ENCODE results near the gene TNFRSF19. TPM values are rescaled to one million over a fixed set of nuclear protein-coding genes. Genes with fewer than 3 reads are reported as not detected.

TNFRSF19 gene
- total and polyA plus RNA-seq, 2 of the 8 experiments (the other 6 are each of a cell fraction or from before 2014, with no cell fraction given): 0.50 to 0.95 TPM

DNA sequence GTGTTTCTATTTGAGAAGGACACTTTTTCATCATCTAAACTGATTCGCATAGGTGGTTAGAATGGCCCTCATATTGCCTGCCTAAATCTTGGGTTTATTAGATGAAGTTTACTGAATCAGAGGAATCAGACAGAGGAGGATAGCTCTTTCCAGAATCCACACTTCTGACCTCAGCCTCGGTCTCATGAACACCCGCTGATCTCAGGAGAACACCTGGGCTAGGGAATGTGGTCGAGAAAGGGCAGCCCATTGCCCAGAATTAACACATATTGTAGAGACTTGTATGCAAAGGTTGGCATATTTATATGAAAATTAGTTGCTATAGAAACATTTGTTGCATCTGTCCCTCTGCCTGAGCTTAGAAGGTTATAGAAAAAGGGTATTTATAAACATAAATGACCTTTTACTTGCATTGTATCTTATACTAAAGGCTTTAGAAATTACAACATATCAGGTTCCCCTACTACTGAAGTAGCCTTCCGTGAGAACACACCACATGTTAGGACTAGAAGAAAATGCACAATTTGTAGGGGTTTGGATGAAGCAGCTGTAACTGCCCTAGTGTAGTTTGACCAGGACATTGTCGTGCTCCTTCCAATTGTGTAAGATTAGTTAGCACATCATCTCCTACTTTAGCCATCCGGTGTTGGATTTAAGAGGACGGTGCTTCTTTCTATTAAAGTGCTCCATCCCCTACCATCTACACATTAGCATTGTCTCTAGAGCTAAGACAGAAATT, 103.8 kb downstream of the TNFRSF19 start:
- Histone ChIP-seq H3K9me3 (ENCODE audit: insufficient read depth in 2 of 2, low read depth in 1 of 2, low read length in 1 of 2) (peaks cover 6 to 11% of the 10 kb centered on the region in 2 experiments; a peak in 3 of 4 replicates), H4K8ac (ENCODE audit: extremely low read depth, insufficient read depth, low read length) (no peak overlapping the region), H3K23me2 (ENCODE audit: low read depth, low read length) (no peaks in the 10 kb centered on the region), H3K9ac (replicated peaks in 1 of 4; ENCODE audit: extremely low read depth in 1 of 4, low read depth in 3 of 4, low read length in 3 of 4) (no peak overlapping the region), H2BK15ac (ENCODE audit: low read length) (no peak overlapping the region), H3K4me2 (ENCODE audit: insufficient read depth in 1 of 2, low read depth in 2 of 2, low read length in 2 of 2) (no peak overlapping the region), H2AK5ac (ENCODE audit: low read depth, low read length) (no peak overlapping the region), H2AFZ (ENCODE audit: low read length) (0 out of 2 replicates have a peak overlapping the region, but pooled peaks have one; percentile 50), H3K23ac (ENCODE audit: insufficient read length) (no peak overlapping the region), H3K36me3 (ENCODE audit: control insufficient read depth in 2 of 4, insufficient read depth in 4 of 4, low read length in 3 of 4) (peaks cover 0 to 10% (median 0%) of the 10 kb centered on the region in 4 experiments; a peak in 1 of 8 replicates), H4K20me1 (replicated peaks in 1 of 2; ENCODE audit: control insufficient read depth in 1 of 2, insufficient read depth in 2 of 2, low read length in 2 of 2) (no peaks in the 10 kb centered on the region), H2BK12ac (ENCODE audit: low read depth, low read length) (no peak overlapping the region), H3K4ac (replicated peaks; ENCODE audit: insufficient read length, low read depth, low read length) (no peak overlapping the region), H3K56ac (replicated peaks; ENCODE audit: insufficient read length, low read depth, low read length) (no peak overlapping the region), H3K27ac (ENCODE audit: low read depth, low read length) (no peak overlapping the region), H2BK20ac (ENCODE audit: low read length) (no peak overlapping the region), H4K5ac (ENCODE audit: insufficient read length, low read depth, low read length) (no peak overlapping the region), H3K79me1 (ENCODE audit: low read depth, low read length) (no peaks in the 10 kb centered on the region), H3K14ac (ENCODE audit: insufficient read length) (no peak overlapping the region), H4K91ac (replicated peaks; ENCODE audit: insufficient read length, low read length) (no peak overlapping the region), H3K4me3 (ENCODE audit: extremely low read depth in 1 of 4, insufficient read depth in 2 of 4, low read depth in 3 of 4, low read length in 4 of 4) (no peak overlapping the region), H2BK120ac (replicated peaks; ENCODE audit: low read depth, low read length) (no peak overlapping the region), H3K18ac (ENCODE audit: extremely low read depth, low read length) (no peak overlapping the region), H3K27me3 (replicated peaks in 1 of 4; ENCODE audit: control insufficient read depth in 3 of 4, extremely low read depth in 1 of 4, insufficient read depth in 3 of 4, low read length in 3 of 4) (no peaks in the 10 kb centered on the region), H3K79me2 (ENCODE audit: control insufficient read depth in 1 of 2, insufficient read depth in 2 of 2, low read length in 2 of 2) (no peaks in the 10 kb centered on the region), H3K4me1 (replicated peaks in 1 of 4; ENCODE audit: control insufficient read depth in 3 of 4, insufficient read depth in 4 of 4, low read length in 3 of 4) (peaks cover 0 to 8% (median 1%) of the 10 kb centered on the region in 4 experiments; a peak in 2 of 7 replicates), H2BK5ac (ENCODE audit: low read depth, low read length) (no peak overlapping the region)
- CTCF ChIA-PET (ENCODE audit: partially characterized antibody): interaction anchor here (0.9 to 1.5 kb wide), 6 partner anchors 12 to 207 kb away, joined by 3 to 5 read pairs (median 4); no protein-coding TSS in a partner anchor
- POLR2A ChIA-PET (ENCODE audit: partially characterized antibody): no interaction called here
- TF ChIP-seq ATF3 (IDR thresholded peaks at IDR 0.05; ENCODE audit: insufficient read depth, low read depth, low read length) (no peak), CEBPB (IDR thresholded peaks at IDR 0.05; ENCODE audit: low read depth, low read length) (no peak), NRF1 (IDR thresholded peaks at IDR 0.05; ENCODE audit: low read depth, low read length) (no peak), SRF (IDR thresholded peaks at IDR 0.05; ENCODE audit: low read depth, low read length) (no peak), GABPA (IDR thresholded peaks at IDR 0.05; ENCODE audit: borderline replicate concordance, insufficient read depth, low read length) (no peak), HDAC6 (IDR thresholded peaks at IDR 0.05; ENCODE audit: low read depth, low read length) (no peak), ZNF274 (IDR thresholded peaks at IDR 0.05; ENCODE audit: borderline replicate concordance, extremely low read depth, low read length) (no peak), NANOG (IDR thresholded peaks at IDR 0.05; ENCODE audit: insufficient read depth, low read depth, low read length, poor library complexity, severe bottlenecking) (no peak)
- FAIRE-seq (no peak), DNase-seq (ENCODE audit: low read depth in 1 of 2, low spot score in 2 of 2) (no peak)
- 77% methylated on average over 8 of the region's 8 CpGs; no CpG with 5 or more reads in 1 of the 2 experiments for WGBS, 2 experiments (ENCODE audit: extremely low coverage in 1 of 2, insufficient coverage in 1 of 2, insufficient read length in 1 of 2, insufficient replicate concordance in 2 of 2, low coverage in 1 of 2, low lambda C conversion rate in 2 of 2, missing lambda C conversion rate in 1 of 2)
